Measurements from ENCODE around the gene MELTF. TPM values are rescaled to one million over a fixed set of nuclear protein-coding genes. Genes with fewer than 3 reads are reported as not detected.

Gene MELTF
- total RNA-seq, 1 experiment from 2014 or later: 9.2 TPM

GRCh38 chr3:196987022-196987421 lies 42.6 kb downstream of the MELTF start:
- H2BK5ac ChIP-seq (ENCODE audit: insufficient read length, low read length): no peak overlapping the region
- no peaks in the 10 kb centered on the region for H3K79me2 ChIP-seq (ENCODE audit: insufficient read depth, low read length)
- no peak overlapping the region for H4K91ac ChIP-seq (ENCODE audit: insufficient read length, low read depth, low read length)
- H3K79me1 ChIP-seq (ENCODE audit: insufficient read depth, low read depth, low read length, poor library complexity, severe bottlenecking): no peaks in the 10 kb centered on the region
- Mint-ChIP-seq H3K27ac (no peak overlapping the region), H3K4me1 (peaks cover 0 to 3% of the 10 kb centered on the region in 2 experiments; a peak in 1 of 4 replicates), H3K36me3 (ENCODE audit: insufficient read depth in 1 of 3, low read depth in 3 of 3) (peaks cover 0 to 5% (median 4%) of the 10 kb centered on the region in 3 experiments; a peak in 1 of 7 replicates), H3K4me3 (no peak overlapping the region), H3K9me3 (peaks cover 8 to 11% of the 10 kb centered on the region in 2 experiments), H3K27me3 (ENCODE audit: low read depth) (peaks cover 2% of the 10 kb centered on the region)
- no peak overlapping the region for H3K4ac ChIP-seq (ENCODE audit: low read depth, low read length)
- H4K5ac ChIP-seq (ENCODE audit: insufficient read length, low read depth, low read length): no peak overlapping the region
- no peak overlapping the region for H2AFZ ChIP-seq (ENCODE audit: low read length)
- H3K9ac ChIP-seq (ENCODE audit: extremely low read depth, insufficient read length, low read length): no peak overlapping the region
- H3K27ac ChIP-seq (ENCODE audit: insufficient read length, low read depth, low read length): no peak overlapping the region
- no peaks in the 10 kb centered on the region for H3K23me2 ChIP-seq (ENCODE audit: insufficient read length, low read depth, low read length, poor library complexity, severe bottlenecking)
- no peak overlapping the region for H3K14ac ChIP-seq (ENCODE audit: insufficient read depth, low read length)
- no peaks in the 10 kb centered on the region for H3K27me3 ChIP-seq (ENCODE audit: insufficient read depth, low read length)
- H4K20me1 ChIP-seq (ENCODE audit: control insufficient read depth, insufficient read depth, insufficient read length): no peaks in the 10 kb centered on the region
- WGBS (ENCODE audit: extremely low coverage, insufficient read length, low lambda C conversion rate): no CpG with 5 or more reads among the region's 10 CpGs
- H2BK20ac ChIP-seq (ENCODE audit: low read depth, low read length, poor library complexity, severe bottlenecking): no peak overlapping the region
- H3K9me3 ChIP-seq (ENCODE audit: control insufficient read depth, low read depth, low read length): no peaks in the 10 kb centered on the region
- H3K56ac ChIP-seq (ENCODE audit: insufficient read length, low read depth, low read length): no peak overlapping the region
- H2BK12ac ChIP-seq (ENCODE audit: insufficient read length, low read depth, low read length): no peak overlapping the region
- H3K18ac ChIP-seq (ENCODE audit: insufficient read length, low read depth, low read length): no peak overlapping the region
- H3K4me2 ChIP-seq (ENCODE audit: insufficient read depth, insufficient read length, low read length): no peak overlapping the region
- no peaks in the 10 kb centered on the region for H3K4me1 ChIP-seq (ENCODE audit: insufficient read depth, low read length)
- H3T11ph ChIP-seq (ENCODE audit: low read length): no peak overlapping the region
- no peak overlapping the region for H2AK5ac ChIP-seq (ENCODE audit: insufficient read length, low read length)
- TF ChIP-seq CTCF (conservative IDR thresholded peaks at IDR 0.05): no peak
- H2BK120ac ChIP-seq (ENCODE audit: low read depth, low read length, poor library complexity, severe bottlenecking): no peak overlapping the region
- no peak overlapping the region for H2BK15ac ChIP-seq (ENCODE audit: low read depth, low read length)
- no peak overlapping the region for H3K23ac ChIP-seq (ENCODE audit: insufficient read length, low read depth, low read length)
- DNase-seq: no peak
- H4K8ac ChIP-seq (replicated peaks; ENCODE audit: insufficient read length, low read depth, low read length): no peak overlapping the region

All from H9 (cell line).